ENCODE measurements around the gene ANO5.

- TF ChIP-seq, protein P1, sequence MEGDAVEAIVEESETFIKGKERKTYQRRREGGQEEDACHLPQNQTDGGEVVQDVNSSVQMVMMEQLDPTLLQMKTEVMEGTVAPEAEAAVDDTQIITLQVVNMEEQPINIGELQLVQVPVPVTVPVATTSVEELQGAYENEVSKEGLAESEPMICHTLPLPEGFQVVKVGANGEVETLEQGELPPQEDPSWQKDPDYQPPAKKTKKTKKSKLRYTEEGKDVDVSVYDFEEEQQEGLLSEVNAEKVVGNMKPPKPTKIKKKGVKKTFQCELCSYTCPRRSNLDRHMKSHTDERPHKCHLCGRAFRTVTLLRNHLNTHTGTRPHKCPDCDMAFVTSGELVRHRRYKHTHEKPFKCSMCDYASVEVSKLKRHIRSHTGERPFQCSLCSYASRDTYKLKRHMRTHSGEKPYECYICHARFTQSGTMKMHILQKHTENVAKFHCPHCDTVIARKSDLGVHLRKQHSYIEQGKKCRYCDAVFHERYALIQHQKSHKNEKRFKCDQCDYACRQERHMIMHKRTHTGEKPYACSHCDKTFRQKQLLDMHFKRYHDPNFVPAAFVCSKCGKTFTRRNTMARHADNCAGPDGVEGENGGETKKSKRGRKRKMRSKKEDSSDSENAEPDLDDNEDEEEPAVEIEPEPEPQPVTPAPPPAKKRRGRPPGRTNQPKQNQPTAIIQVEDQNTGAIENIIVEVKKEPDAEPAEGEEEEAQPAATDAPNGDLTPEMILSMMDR (IDR thresholded peaks at IDR 0.05) = no peak
- no peak for TF ChIP-seq NR3C1 (CRISPR knock-in tag; conservative IDR thresholded peaks at IDR 0.05; ENCODE audit: low read depth)
- TF ChIP-seq, protein P2, sequence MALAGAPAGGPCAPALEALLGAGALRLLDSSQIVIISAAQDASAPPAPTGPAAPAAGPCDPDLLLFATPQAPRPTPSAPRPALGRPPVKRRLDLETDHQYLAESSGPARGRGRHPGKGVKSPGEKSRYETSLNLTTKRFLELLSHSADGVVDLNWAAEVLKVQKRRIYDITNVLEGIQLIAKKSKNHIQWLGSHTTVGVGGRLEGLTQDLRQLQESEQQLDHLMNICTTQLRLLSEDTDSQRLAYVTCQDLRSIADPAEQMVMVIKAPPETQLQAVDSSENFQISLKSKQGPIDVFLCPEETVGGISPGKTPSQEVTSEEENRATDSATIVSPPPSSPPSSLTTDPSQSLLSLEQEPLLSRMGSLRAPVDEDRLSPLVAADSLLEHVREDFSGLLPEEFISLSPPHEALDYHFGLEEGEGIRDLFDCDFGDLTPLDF (CRISPR knock-in tag; IDR thresholded peaks at IDR 0.05) = no peak
These were observed 24.1 kb downstream of the ANO5 start for GRCh38 chr11:22216940-22217339.

Data from WTC11 (cell line).